Panc1 (cell line): Measurements from ENCODE around the gene LGALS13. TPM values are rescaled to one million over a fixed set of nuclear protein-coding genes. Genes with fewer than 3 reads are reported as not detected.

Source experiments
- ATAC-seq: fragments of 200-7000 bp; cut with Tn5 transposase; 2 replicates; pipeline ENCODE4 v1.9.1; 2020; ENCODE audit warnings: mild to moderate bottlenecking, moderate library complexity
- BruUV-seq: library from RNA; stranded (reverse); fragments of 400-500 nt; replicated peaks from 2 replicates; lab custom pipeline; 2021; lab: Mats Ljungman, UMichigan
- CTCF ChIA-PET: fragments of 300-600 bp; sonication (Branson Sonifier 250); formaldehyde crosslinking; loops from one replicate; lab custom pipeline; 2022; ENCODE audit warnings: antibody characterized with exemption; lab: Charles Lee
- POLR2A ChIA-PET: fragments of 300-600 bp; sonication (Branson Sonifier 250); formaldehyde crosslinking; loops from one replicate; lab custom pipeline; 2022; ENCODE audit warnings: antibody characterized with exemption; lab: Charles Lee
- DNase-seq: peaks from one replicate; pipeline ENCODE4 v3.0.0-alpha.2; 2010; ENCODE audit warnings: low read depth, low spot score
- H3K27ac ChIP-seq: 2 replicates; pipeline ENCODE4 v1.5.1; 2011; ENCODE audit warnings: mild to moderate bottlenecking, low read length, inconsistent platforms
- H3K27me3 ChIP-seq: fragments of 200-500 bp; sonication (Bioruptor generic); 2 replicates; pipeline ENCODE4 v1.6.0; 2014; ENCODE audit warnings: low read length, inconsistent platforms; ENCODE audit not compliant: control insufficient read depth, insufficient read depth
- H3K36me3 ChIP-seq: fragments of 200-500 bp; sonication (Bioruptor generic); 2 replicates; pipeline ENCODE4 v1.5.1; 2014; ENCODE audit warnings: inconsistent platforms, mild to moderate bottlenecking, low read length, moderate library complexity; ENCODE audit not compliant: control insufficient read depth, insufficient read depth
- H3K4me1 ChIP-seq: 2 replicates; pipeline ENCODE4 v1.5.1; 2011; ENCODE audit warnings: inconsistent platforms, mild to moderate bottlenecking, low read length, moderate library complexity; ENCODE audit not compliant: control insufficient read depth, insufficient read depth
- H3K4me3 ChIP-seq, 2 experiments: 2 replicates each; pipeline ENCODE4 v1.5.1; 2011 to 2012; ENCODE audit warnings: low read depth in 2 of 2, low read length in 2 of 2, mild to moderate bottlenecking in 2 of 2, inconsistent platforms in 1 of 2, moderate library complexity in 1 of 2
- H3K9me3 ChIP-seq: fragments of 200-500 bp; sonication (Bioruptor generic); 2 replicates; pipeline ENCODE4 v1.5.1; 2014; ENCODE audit warnings: low read depth, mild to moderate bottlenecking, inconsistent platforms, low read length, moderate library complexity; ENCODE audit not compliant: control insufficient read depth, insufficient read depth
- CTCF ChIP-seq: fragments of 450-650 bp; IDR thresholded peaks from 2 replicates; pipeline ENCODE4 v1.5.1; 2017; ENCODE audit warnings: mild to moderate bottlenecking
- POLR2AphosphoS5 ChIP-seq: IDR thresholded peaks from 2 replicates; pipeline ENCODE4 v1.6.1; 2012; ENCODE audit warnings: mild to moderate bottlenecking, low read depth, low read length, moderate library complexity
- SIN3A ChIP-seq: IDR thresholded peaks from 2 replicates; pipeline ENCODE4 v1.6.1; 2012; ENCODE audit warnings: low read depth, mild to moderate bottlenecking, low read length, moderate library complexity, borderline replicate concordance; ENCODE audit not compliant: insufficient read depth
- TCF7L2 ChIP-seq: IDR thresholded peaks from 2 replicates; pipeline ENCODE4 v1.6.1; 2011; ENCODE audit warnings: mild to moderate bottlenecking, low read depth, low read length, inconsistent platforms
- in situ Hi-C: cut with HindIII; loops from 2 replicates; pipeline ENCODE4 v1.10.0; 2016; ENCODE audit warnings: low sequenced_read_pairs, low pct_unique_long_range_greater_than_20kb
- intact Hi-C: fragments of 100-400 bp; cut with micrococcal nuclease; formaldehyde crosslinking; loops from one replicate; pipeline ENCODE4 v1.10.0; 2022; ENCODE audit not compliant: unreplicated experiment
- total RNA-seq: library from RNA; stranded (reverse); gene quantifications from one replicate; pipeline ENCODE4 v1.2.1, GENCODE V29; 2021; ENCODE audit not compliant: unreplicated experiment
- TF ChIP-seq, protein P1 (sequence below), 2 experiments: IDR thresholded peaks; 2 replicates each; pipeline ENCODE4 v1.6.1; 2011 to 2012; ENCODE audit warnings: low read depth in 2 of 2, control low read depth in 1 of 2, low read length in 1 of 2, mild to moderate bottlenecking in 1 of 2, moderate library complexity in 1 of 2; ENCODE audit not compliant: insufficient read depth in 1 of 2

LGALS13 gene
- total RNA-seq, 1 experiment from 2014 or later = not detected

DNA sequence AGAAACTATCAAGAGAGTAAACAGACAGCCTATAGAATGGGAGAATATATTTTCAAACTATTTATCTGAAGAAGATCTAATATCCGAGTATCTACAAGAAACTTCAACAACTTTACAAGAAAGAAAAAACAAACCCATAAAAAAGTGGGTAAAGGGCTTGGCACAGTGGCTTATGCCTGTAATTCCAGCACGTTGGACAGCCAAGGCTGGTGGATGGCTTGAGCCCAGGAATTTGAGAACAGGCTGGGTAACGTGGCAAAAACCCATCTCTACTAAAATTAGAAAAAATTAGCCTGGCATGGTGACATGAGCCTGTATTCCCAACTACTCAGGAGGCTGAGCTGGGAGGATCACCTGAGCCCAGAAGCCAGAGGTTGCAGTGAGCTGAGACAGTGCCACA lies 45.6 kb downstream of the LGALS13 start:
- Histone ChIP-seq H3K4me3 (no peak overlapping the region), H3K27me3 (peaks cover 56% of the 10 kb centered on the region), H3K27ac (no peak overlapping the region), H3K36me3 (no peaks in the 10 kb centered on the region), H3K4me1 (no peaks in the 10 kb centered on the region), H3K9me3 (no peaks in the 10 kb centered on the region)
- ChIA-PET POLR2A (no interaction called here), CTCF (interaction anchor here (1.3 kb wide), 1 partner anchor 21 kb away, joined by 4 read pairs; no protein-coding TSS in a partner anchor)
- BruUV-seq = no TSS peak
- in situ Hi-C loops (no loop called here), intact Hi-C loops (no loop called here)
- ATAC-seq (peak; percentile 27; the same call in 1 of the 2 replicates), DNase-seq (no peak)
- no peak for TF ChIP-seq POLR2AphosphoS5
- TF ChIP-seq TCF7L2 = no peak
- TF ChIP-seq SIN3A = no peak
- TF ChIP-seq, protein P1, sequence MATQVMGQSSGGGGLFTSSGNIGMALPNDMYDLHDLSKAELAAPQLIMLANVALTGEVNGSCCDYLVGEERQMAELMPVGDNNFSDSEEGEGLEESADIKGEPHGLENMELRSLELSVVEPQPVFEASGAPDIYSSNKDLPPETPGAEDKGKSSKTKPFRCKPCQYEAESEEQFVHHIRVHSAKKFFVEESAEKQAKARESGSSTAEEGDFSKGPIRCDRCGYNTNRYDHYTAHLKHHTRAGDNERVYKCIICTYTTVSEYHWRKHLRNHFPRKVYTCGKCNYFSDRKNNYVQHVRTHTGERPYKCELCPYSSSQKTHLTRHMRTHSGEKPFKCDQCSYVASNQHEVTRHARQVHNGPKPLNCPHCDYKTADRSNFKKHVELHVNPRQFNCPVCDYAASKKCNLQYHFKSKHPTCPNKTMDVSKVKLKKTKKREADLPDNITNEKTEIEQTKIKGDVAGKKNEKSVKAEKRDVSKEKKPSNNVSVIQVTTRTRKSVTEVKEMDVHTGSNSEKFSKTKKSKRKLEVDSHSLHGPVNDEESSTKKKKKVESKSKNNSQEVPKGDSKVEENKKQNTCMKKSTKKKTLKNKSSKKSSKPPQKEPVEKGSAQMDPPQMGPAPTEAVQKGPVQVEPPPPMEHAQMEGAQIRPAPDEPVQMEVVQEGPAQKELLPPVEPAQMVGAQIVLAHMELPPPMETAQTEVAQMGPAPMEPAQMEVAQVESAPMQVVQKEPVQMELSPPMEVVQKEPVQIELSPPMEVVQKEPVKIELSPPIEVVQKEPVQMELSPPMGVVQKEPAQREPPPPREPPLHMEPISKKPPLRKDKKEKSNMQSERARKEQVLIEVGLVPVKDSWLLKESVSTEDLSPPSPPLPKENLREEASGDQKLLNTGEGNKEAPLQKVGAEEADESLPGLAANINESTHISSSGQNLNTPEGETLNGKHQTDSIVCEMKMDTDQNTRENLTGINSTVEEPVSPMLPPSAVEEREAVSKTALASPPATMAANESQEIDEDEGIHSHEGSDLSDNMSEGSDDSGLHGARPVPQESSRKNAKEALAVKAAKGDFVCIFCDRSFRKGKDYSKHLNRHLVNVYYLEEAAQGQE (IDR thresholded peaks at IDR 0.05; ENCODE audit: insufficient read depth in 1 of 2, low read depth in 2 of 2, low read length in 1 of 2) = no peak
- TF ChIP-seq CTCF = no peak

- ChIA-PET CTCF (interaction anchor here (0.6 kb wide), 1 partner anchor 16 kb away, joined by 3 read pairs; no protein-coding TSS in a partner anchor), POLR2A (no interaction called here)
- BruUV-seq = no TSS peak
- Histone ChIP-seq H3K36me3 (no peaks in the 10 kb centered on the region), H3K4me1 (no peaks in the 10 kb centered on the region), H3K27me3 (peaks cover 58% of the 10 kb centered on the region), H3K9me3 (no peaks in the 10 kb centered on the region), H3K4me3 (no peak within 1 kb of the TSS), H3K27ac (no peak within 1 kb of the TSS)
- in situ Hi-C loops = no loop called here
- TF ChIP-seq SIN3A (no peak), CTCF (peak; percentile 61), POLR2AphosphoS5 (no peak)
- TF ChIP-seq, protein P1 (IDR thresholded peaks at IDR 0.05; ENCODE audit: insufficient read depth in 1 of 2, low read depth in 2 of 2, low read length in 1 of 2) = no peak
- ATAC-seq = peak; percentile 9; the same call in 1 of the 2 replicates
- no peak for DNase-seq
- intact Hi-C loops = no loop called here
Observed at GRCh38 chr19:39655613-39656012, 53.3 kb downstream of the LGALS13 start, which contains the start of gene LGALS16. Gene LGALS16 (plus strand): TSS chr19:39655913. CDS start chr19:39655962, 49 bp downstream.
